Neural crest cell (in vitro differentiated cells): ENCODE data around the gene RBMS3. TPM values are rescaled to one million over a fixed set of nuclear protein-coding genes. Genes with fewer than 3 reads are reported as not detected.

Source experiments
- DNase-seq: peaks from one replicate; pipeline ENCODE4 v3.0.0; 2021; ENCODE audit warnings: low read depth, mixed read lengths, low spot score
- H3K27ac Mint-ChIP-seq: one replicate; pipeline ENCODE4 v1.8.0; 2021; ENCODE audit warnings: mild to moderate bottlenecking, mixed read lengths; ENCODE audit not compliant: unreplicated experiment
- H3K27me3 Mint-ChIP-seq: 2 replicates; pipeline ENCODE4 v1.8.0; 2021; ENCODE audit warnings: low read depth, mild to moderate bottlenecking, mixed read lengths
- H3K36me3 Mint-ChIP-seq: 2 replicates; pipeline ENCODE4 v1.8.0; 2021; ENCODE audit warnings: low read depth, mild to moderate bottlenecking, mixed read lengths
- H3K4me1 Mint-ChIP-seq: 2 replicates; pipeline ENCODE4 v1.8.0; 2021; ENCODE audit warnings: mixed read lengths
- H3K4me3 Mint-ChIP-seq: one replicate; pipeline ENCODE4 v1.8.0; 2021; ENCODE audit warnings: mild to moderate bottlenecking, mixed read lengths
- H3K9me3 Mint-ChIP-seq: 2 replicates; pipeline ENCODE4 v1.8.0; 2021; ENCODE audit warnings: mixed read lengths
- CTCF ChIP-seq: fragments of 200-600 bp; sonication (generic); conservative IDR thresholded peaks from 2 replicates; pipeline ENCODE4 v1.5.0; 2021; ENCODE audit warnings: antibody characterized with exemption, mild to moderate bottlenecking
- total RNA-seq: library from RNA; stranded (reverse); gene quantifications from 2 replicates; pipeline ENCODE4 v1.2.1, GENCODE V29; 2021

The RBMS3 gene
- total RNA-seq, 1 donor from 2014 or later = 35.4 TPM

GRCh38 chr3:29610781-29611180 is 329.9 kb downstream of the RBMS3 start:
- TF ChIP-seq CTCF = no peak
- Mint-ChIP-seq H3K27ac (no peak overlapping the region), H3K36me3 (no peaks in the 10 kb centered on the region), H3K4me3 (no peak overlapping the region), H3K4me1 (peaks cover 4% of the 10 kb centered on the region), H3K27me3 (no peaks in the 10 kb centered on the region), H3K9me3 (peaks cover 3% of the 10 kb centered on the region)
- no peak for DNase-seq

- no peak for DNase-seq
- Mint-ChIP-seq H3K36me3 (no peaks in the 10 kb centered on the region), H3K4me1 (peaks cover 4% of the 10 kb centered on the region), H3K27me3 (no peaks in the 10 kb centered on the region), H3K9me3 (peaks cover 3% of the 10 kb centered on the region), H3K27ac (no peak overlapping the region), H3K4me3 (no peak overlapping the region)
- no peak for TF ChIP-seq CTCF
Observed at GRCh38 chr3:29611252-29611651, 330.4 kb downstream of the RBMS3 start.

DNA sequence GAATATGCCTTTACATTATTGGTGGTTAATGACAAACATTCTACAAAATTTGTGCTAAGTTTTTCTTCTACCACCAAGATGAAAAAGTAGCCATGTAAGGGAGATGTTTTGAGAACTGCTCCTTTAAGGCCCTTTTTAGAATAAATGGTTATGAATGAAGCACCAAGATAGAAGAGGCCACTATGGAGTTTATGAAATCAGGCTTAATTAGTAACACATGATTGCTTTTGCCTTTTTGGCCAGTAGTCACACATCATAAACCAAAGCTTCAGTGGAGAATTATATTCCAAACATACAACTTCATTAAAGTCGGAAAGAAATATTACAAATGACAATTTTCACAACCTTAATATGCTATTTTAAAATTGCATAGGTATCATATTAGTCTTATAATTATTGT is 331.7 kb downstream of the RBMS3 start:
- peaks cover 3% of the 10 kb centered on the region for H3K9me3 Mint-ChIP-seq
- no peaks in the 10 kb centered on the region for H3K27me3 Mint-ChIP-seq
- H3K36me3 Mint-ChIP-seq = no peaks in the 10 kb centered on the region
- H3K4me1 Mint-ChIP-seq = peaks cover 10% of the 10 kb centered on the region
- H3K27ac Mint-ChIP-seq = no peak overlapping the region
- DNase-seq = no peak
- no peak for TF ChIP-seq CTCF
- H3K4me3 Mint-ChIP-seq = no peak overlapping the region

DNA sequence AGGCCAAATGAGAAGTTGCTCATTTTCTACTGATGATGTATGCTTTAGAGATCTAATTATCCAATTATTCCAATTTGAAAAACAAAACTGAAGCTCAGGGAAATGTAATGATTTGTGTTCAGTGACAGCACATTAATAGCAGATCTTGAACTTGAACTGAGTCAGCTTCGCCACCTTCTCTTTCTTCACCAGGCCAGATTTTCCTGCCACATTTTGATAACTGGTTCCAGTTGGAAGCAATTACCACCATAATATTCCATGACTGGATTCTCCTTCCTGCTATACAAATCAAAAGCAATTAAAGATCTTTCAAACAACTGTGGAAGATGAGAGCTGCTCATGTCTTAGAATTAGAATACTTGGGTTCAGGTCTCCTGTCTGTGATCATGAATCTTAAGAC is 334.1 kb downstream of the RBMS3 start:
- no peaks in the 10 kb centered on the region for H3K27me3 Mint-ChIP-seq
- no peak for TF ChIP-seq CTCF
- peaks cover 3% of the 10 kb centered on the region for H3K9me3 Mint-ChIP-seq
- no peak overlapping the region for H3K4me3 Mint-ChIP-seq
- no peaks in the 10 kb centered on the region for H3K36me3 Mint-ChIP-seq
- peaks cover 15% of the 10 kb centered on the region for H3K4me1 Mint-ChIP-seq
- DNase-seq = no peak
- no peak overlapping the region for H3K27ac Mint-ChIP-seq

- Mint-ChIP-seq H3K36me3 (no peaks in the 10 kb centered on the region), H3K27me3 (no peaks in the 10 kb centered on the region), H3K9me3 (peaks cover 3% of the 10 kb centered on the region), H3K27ac (no peak overlapping the region), H3K4me3 (no peak overlapping the region), H3K4me1 (peaks cover 11% of the 10 kb centered on the region)
- no peak for DNase-seq
- TF ChIP-seq CTCF = no peak
Observed at GRCh38 chr3:29618395-29619282, 337.8 kb downstream of the RBMS3 start.
